ENCODE data around the gene CFAP46. TPM values are rescaled to one million over a fixed set of nuclear protein-coding genes. Genes with fewer than 3 reads are reported as not detected.

The CFAP46 gene
- total RNA-seq, 4 donors from 2014 or later: 0.19 to 0.92 (median 0.54) TPM

DNA sequence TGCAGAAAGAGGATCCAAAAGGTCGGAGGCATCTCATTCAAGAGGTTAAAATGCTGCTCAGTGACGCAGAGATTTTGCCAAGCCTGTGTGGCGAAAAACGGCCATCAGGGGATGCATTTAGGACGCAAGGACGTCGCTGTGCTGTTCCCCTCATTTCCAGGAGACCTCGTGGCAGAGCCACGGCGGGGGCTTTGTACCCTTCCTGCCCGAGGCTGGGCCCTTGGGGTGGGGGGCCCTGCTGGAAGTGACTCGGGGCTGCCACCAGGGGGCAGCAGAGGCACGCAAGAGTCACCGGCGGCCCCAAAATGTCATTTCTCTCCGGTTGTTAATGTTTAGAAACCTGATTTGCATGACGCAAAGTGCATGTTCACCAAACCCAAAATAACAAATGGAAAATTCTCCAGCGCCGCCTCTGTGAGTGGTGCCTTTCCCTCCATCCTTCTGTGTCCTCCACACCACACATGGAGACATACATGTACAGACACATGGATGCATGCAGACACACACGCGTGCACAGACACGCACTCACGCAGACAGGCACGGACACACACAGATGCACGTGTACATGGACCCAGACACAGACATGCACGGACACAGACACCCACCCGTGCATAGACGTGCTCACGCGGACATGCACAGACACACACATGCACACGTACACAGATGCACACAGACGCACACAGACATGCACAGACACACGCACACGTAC, 105.4 kb downstream of the CFAP46 start:
- Histone ChIP-seq H3K27ac (no peak overlapping the region), H3K4me1 (peaks cover 0 to 10% (median 0%) of the 10 kb centered on the region in 3 donors), H3K36me3 (no peaks in the 10 kb centered on the region), H3K27me3 (peaks cover 0 to 83% (median 0%) of the 10 kb centered on the region in 4 donors), H3K4me3 (no peak overlapping the region), H3K9me3 (peaks cover 0 to 9% (median 6%) of the 10 kb centered on the region in 3 donors)
- 51 to 78% methylated on average over 15 to 25 of the region's 34 CpGs for whole genome bisulfite sequencing, 2 donors
- TF ChIP-seq POLR2A (IDR thresholded peaks at IDR 0.05): no peak
- TF ChIP-seq, protein P1, sequence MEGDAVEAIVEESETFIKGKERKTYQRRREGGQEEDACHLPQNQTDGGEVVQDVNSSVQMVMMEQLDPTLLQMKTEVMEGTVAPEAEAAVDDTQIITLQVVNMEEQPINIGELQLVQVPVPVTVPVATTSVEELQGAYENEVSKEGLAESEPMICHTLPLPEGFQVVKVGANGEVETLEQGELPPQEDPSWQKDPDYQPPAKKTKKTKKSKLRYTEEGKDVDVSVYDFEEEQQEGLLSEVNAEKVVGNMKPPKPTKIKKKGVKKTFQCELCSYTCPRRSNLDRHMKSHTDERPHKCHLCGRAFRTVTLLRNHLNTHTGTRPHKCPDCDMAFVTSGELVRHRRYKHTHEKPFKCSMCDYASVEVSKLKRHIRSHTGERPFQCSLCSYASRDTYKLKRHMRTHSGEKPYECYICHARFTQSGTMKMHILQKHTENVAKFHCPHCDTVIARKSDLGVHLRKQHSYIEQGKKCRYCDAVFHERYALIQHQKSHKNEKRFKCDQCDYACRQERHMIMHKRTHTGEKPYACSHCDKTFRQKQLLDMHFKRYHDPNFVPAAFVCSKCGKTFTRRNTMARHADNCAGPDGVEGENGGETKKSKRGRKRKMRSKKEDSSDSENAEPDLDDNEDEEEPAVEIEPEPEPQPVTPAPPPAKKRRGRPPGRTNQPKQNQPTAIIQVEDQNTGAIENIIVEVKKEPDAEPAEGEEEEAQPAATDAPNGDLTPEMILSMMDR (IDR thresholded peaks at IDR 0.05): peak; percentile 86 to 96 (median 94)
- intact Hi-C loops (cut with DNase I): loop anchor here (5.0 kb wide), 1 partner anchor 285 kb away; no protein-coding TSS in a partner anchor
- no peak for DNase-seq

DNA sequence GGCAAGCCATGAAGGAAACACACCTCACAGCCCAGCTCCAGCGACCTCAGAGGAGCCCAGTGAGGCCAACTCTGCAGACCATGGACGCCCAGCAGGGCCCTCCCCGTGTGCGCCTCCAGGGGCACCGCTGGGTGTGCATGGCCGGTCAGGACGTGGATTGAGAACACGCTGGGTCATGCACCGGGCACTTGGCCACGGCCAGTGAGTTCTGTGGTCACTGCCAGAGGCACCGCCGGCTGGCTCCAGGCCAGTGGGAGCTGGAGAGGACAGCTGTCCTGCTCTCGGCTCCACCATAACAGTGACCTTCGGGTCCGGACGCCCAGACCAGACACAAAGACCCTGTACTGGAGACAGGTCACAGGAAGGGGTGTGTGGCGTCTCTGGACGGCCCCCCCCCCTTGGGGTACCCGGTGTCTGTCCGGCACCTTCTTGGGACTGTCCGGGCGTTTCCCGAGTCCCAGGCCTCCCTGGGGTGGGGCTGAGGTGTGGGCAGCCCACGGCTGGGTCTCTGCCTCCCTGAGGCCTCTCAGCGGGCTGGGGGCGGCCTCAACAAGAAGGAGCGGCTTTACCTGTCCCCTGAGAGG, 106.0 kb downstream of the CFAP46 start:
- H3K4me1 ChIP-seq: peaks cover 0 to 10% (median 0%) of the 10 kb centered on the region in 3 donors
- no peak for DNase-seq
- peaks cover 0 to 79% (median 0%) of the 10 kb centered on the region in 4 donors for H3K27me3 ChIP-seq
- no peaks in the 10 kb centered on the region for H3K36me3 ChIP-seq
- H3K4me3 ChIP-seq: no peak overlapping the region
- TF ChIP-seq, protein P1 (IDR thresholded peaks at IDR 0.05): no peak
- TF ChIP-seq POLR2A (IDR thresholded peaks at IDR 0.05): no peak
- intact Hi-C loops (cut with DNase I): loop anchor here (5.0 kb wide), 1 partner anchor 286 kb away; no protein-coding TSS in a partner anchor
- 80% methylated on average over 1 of the region's 27 CpGs; no CpG with 5 or more reads in 1 of the 2 donors for WGBS, 2 donors
- H3K9me3 ChIP-seq: peaks cover 0 to 3% (median 0%) of the 10 kb centered on the region in 3 donors
- no peak overlapping the region for H3K27ac ChIP-seq

DNA sequence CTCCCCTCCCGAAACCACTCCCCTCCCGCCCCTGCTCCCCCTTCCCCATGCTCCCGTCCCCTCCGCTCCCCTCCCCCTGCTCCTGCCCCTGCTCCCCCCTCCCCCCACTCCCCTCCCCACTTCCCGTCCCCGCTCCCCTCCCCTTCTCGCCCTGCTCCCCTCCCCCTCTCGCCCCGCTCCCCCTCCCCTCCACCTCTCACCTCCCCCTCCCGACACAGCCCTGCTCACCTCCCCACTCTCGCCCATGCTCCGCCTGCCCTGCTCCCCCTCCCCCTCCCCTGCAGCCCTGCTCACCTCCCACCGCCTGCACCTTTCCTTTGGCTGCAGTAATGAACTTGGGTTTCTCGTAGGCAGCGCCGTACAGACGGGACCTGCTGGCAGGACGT, 106.5 kb downstream of the CFAP46 start:
- no peaks in the 10 kb centered on the region for H3K36me3 ChIP-seq
- 50% methylated on average over 1 of the region's 18 CpGs; no CpG with 5 or more reads in 1 of the 2 donors for WGBS, 2 donors
- intact Hi-C loops (cut with DNase I): loop anchor here (5.0 kb wide), 1 partner anchor 286 kb away; no protein-coding TSS in a partner anchor

DNA sequence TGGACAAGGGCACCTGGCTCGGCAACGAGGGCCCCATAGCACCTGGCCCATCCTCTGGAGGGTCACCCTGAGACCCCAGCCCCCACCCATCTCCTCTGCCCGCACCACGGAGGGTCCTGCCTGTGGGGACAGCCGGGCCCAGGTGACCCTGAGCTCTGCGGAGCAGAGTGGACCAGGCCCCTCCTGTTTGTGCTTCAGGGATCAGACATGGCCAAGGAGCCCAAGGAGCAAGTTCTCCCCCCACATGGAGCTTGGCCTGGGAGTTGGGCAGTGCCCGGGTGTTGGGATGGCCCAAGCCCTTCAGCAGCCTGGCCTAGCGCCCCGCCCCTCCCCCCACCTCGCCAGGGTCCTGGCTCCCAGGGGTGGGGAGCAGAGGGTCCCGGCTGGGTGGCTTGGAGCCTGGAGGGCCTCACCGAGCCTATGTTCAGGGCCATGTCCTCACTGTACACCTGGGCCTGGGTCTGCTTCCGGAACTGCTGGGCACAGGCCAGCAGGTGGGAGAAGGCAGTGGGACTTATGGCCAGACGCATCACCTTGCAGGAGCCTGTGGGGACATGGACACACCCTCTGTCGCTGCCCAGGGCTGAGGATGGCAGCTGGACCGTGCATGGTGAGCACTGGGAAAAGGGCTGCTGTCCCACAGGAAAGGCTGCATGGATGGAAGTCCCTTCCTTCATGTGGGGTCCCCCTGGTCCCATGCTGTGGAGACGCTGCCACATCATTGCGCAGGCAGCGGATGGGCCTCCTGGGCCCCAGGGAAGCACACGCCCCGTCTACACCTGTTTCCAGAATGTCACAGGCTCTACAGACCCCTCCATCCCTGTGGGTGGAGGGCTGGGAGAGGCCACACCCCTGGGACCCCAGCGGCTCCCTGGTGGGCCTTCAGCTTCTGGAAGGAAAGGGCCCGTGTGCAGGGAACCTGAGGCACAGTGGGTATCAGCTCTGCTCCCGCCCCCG, 107.2 kb downstream of the CFAP46 start:
- TF ChIP-seq, protein P1 (IDR thresholded peaks at IDR 0.05): no peak
- TF ChIP-seq POLR2A (IDR thresholded peaks at IDR 0.05): no peak
- DNase-seq: no peak
- WGBS, 2 donors: 37 to 87% methylated on average over 2 to 7 of the region's 25 CpGs
- no peak overlapping the region for H3K27ac ChIP-seq
- H3K4me1 ChIP-seq: peaks cover 0 to 10% (median 0%) of the 10 kb centered on the region in 3 donors
- peaks cover 0 to 76% (median 0%) of the 10 kb centered on the region in 4 donors for H3K27me3 ChIP-seq
- intact Hi-C loops (cut with DNase I): loop anchor here (5.0 kb wide), 1 partner anchor 287 kb away; no protein-coding TSS in a partner anchor
- H3K4me3 ChIP-seq: no peak overlapping the region
- H3K9me3 ChIP-seq: no peaks in the 10 kb centered on the region
- H3K36me3 ChIP-seq: no peaks in the 10 kb centered on the region

More for the DNA sequence above, 106.5 kb downstream of the CFAP46 start:
- Histone ChIP-seq H3K4me3 (no peak overlapping the region), H3K9me3 (no peaks in the 10 kb centered on the region), H3K27ac (no peak overlapping the region), H3K4me1 (peaks cover 0 to 10% (median 0%) of the 10 kb centered on the region in 3 donors), H3K27me3 (peaks cover 0 to 76% (median 0%) of the 10 kb centered on the region in 4 donors)
- DNase-seq: no peak
- TF ChIP-seq, protein P1 (IDR thresholded peaks at IDR 0.05): no peak
- TF ChIP-seq POLR2A (IDR thresholded peaks at IDR 0.05): no peak

Data from esophagus squamous epithelium (tissue), 5 donors.